K562 (cell line): ENCODE results near the gene B9D2. TPM values are rescaled to one million over a fixed set of nuclear protein-coding genes. Genes with fewer than 3 reads are reported as not detected.

ENCODE experiments used
- ARID1B ChIP-seq: fragments of 450-650 bp; IDR thresholded peaks from 2 replicates; pipeline ENCODE4 v1.6.1; 2016; ENCODE audit warnings: antibody characterized with exemption, mild to moderate bottlenecking, inconsistent platforms
- BCOR ChIP-seq: fragments of 450-650 bp; IDR thresholded peaks from 2 replicates; pipeline ENCODE4 v1.6.1; 2016
- COPS2 ChIP-seq: fragments of 450-650 bp; conservative IDR thresholded peaks from 2 replicates; pipeline ENCODE4 v1.6.1; 2016; ENCODE audit warnings: mild to moderate bottlenecking, moderate library complexity
- CXXC5 ChIP-seq: fragments of 250-450 bp; sonication (Bioruptor Pico); IDR thresholded peaks from 2 replicates; pipeline ENCODE4 v1.8.0; 2022; ENCODE audit warnings: inconsistent platforms, mild to moderate bottlenecking, moderate library complexity
- DNMT1 ChIP-seq: fragments of 450-650 bp; IDR thresholded peaks from 2 replicates; pipeline ENCODE4 v1.6.1; 2016; ENCODE audit warnings: antibody characterized with exemption, mild to moderate bottlenecking
- DPF2 ChIP-seq: fragments of 450-650 bp; IDR thresholded peaks from 2 replicates; pipeline ENCODE4 v1.6.1; 2016
- FUS ChIP-seq: fragments of 200-400 bp; formaldehyde crosslinking; optimal IDR thresholded peaks from 2 replicates; pipeline ENCODE3; 2017; ENCODE audit warnings: low read depth, low read length
- HDAC1 ChIP-seq, 2 experiments: fragments of 450-650 bp; IDR thresholded peaks; 2 replicates each; pipeline ENCODE4 v1.6.1; 2016 to 2017; ENCODE audit warnings: inconsistent platforms in 1 of 2, mild to moderate bottlenecking in 1 of 2, moderate library complexity in 1 of 2
- HEY1 ChIP-seq: fragments of 250-450 bp; sonication (Bioruptor Pico); IDR thresholded peaks from 2 replicates; pipeline ENCODE4 v1.5.0; 2020; ENCODE audit warnings: mild to moderate bottlenecking, moderate library complexity, borderline replicate concordance
- L3MBTL2 ChIP-seq: fragments of 450-650 bp; IDR thresholded peaks from 2 replicates; pipeline ENCODE4 v1.6.1; 2016; ENCODE audit warnings: mild to moderate bottlenecking, moderate library complexity
- MCM5 ChIP-seq: fragments of 450-650 bp; IDR thresholded peaks from 2 replicates; pipeline ENCODE4 v1.6.1; 2016; ENCODE audit warnings: low read depth
- MLX ChIP-seq, 2 experiments: fragments of 450-650 bp in 1 of 2; sonication (generic) in 1 of 2; formaldehyde crosslinking; conservative IDR thresholded peaks; 2 replicates each; pipeline versions ENCODE4 v1.4.0 to v1.8.1; 2020 to 2022; ENCODE audit warnings: mild to moderate bottlenecking in 1 of 2, missing genetic modification reagents in 1 of 2
- NBN ChIP-seq: fragments of 450-650 bp; IDR thresholded peaks from 2 replicates; pipeline ENCODE4 v1.6.1; 2016; ENCODE audit warnings: low read depth, mild to moderate bottlenecking
- RBM39 ChIP-seq: fragments of 200-400 bp; formaldehyde crosslinking; optimal IDR thresholded peaks from 2 replicates; pipeline ENCODE3; 2018; ENCODE audit warnings: low read depth, low read length
- SAP30 ChIP-seq: fragments of 200-600 bp; sonication (generic); IDR thresholded peaks from 2 replicates; pipeline ENCODE4 v1.6.1; 2012; ENCODE audit warnings: borderline replicate concordance, low read depth, mild to moderate bottlenecking, moderate library complexity, low read length, control low read depth, inconsistent platforms; ENCODE audit not compliant: insufficient read depth, poor library complexity, severe bottlenecking
- SP1 ChIP-seq: sonication (generic); formaldehyde crosslinking; IDR thresholded peaks from 2 replicates; pipeline ENCODE4 v1.8.1; 2022; ENCODE audit warnings: mild to moderate bottlenecking, missing genetic modification reagents
- TAF1 ChIP-seq: IDR thresholded peaks from 2 replicates; pipeline ENCODE4 v1.6.1; 2011; ENCODE audit warnings: mild to moderate bottlenecking, low read length, moderate library complexity; ENCODE audit not compliant: insufficient read depth, control insufficient read depth, severe bottlenecking; ENCODE audit errors: extremely low read depth
- ZNF124 ChIP-seq: sonication (generic); formaldehyde crosslinking; IDR thresholded peaks from 2 replicates; pipeline ENCODE4 v1.8.1; 2022; ENCODE audit warnings: missing genetic modification reagents
- polyA plus RNA-seq, 8 experiments: library from polyadenylated mRNA; depleted of rRNA in 4 of 8; stranded (reverse) in 5 of 8; unstranded in 3 of 8; fragments of >200 nt; fragmentation: Nextera tagmentation in 2 of 8; fragmentation: Illumina TruSeq in 1 of 8; extraction: Ambion mirVana in 2 of 8; extraction: Trizol in 1 of 8; gene quantifications; 2 replicates each; pipeline versions ENCODE4 v1.2.1 to v1.2.3, GENCODE V29; 2011 to 2014; ENCODE audit warnings: inconsistent platforms in 1 of 8, missing spikeins in 1 of 8
- total RNA-seq, 7 experiments: library from RNA; depleted of rRNA in 6 of 7; stranded (reverse); fragments of >200 nt in 6 of 7; fragmentation: Illumina TruSeq in 2 of 7; extraction: Trizol in 2 of 7; gene quantifications; 2 replicates each; pipeline versions ENCODE4 v1.2.1 to v1.2.3, GENCODE V29; 2011 to 2021; ENCODE audit warnings: low replicate concordance in 1 of 7
- TF ChIP-seq, protein P1 (sequence below), 2 experiments: fragments of 450-650 bp; IDR thresholded peaks; 2 replicates each; pipeline ENCODE4 v1.6.1; 2016
- TF ChIP-seq, protein P2 (sequence below): fragments of 250-450 bp; sonication (Bioruptor Pico); IDR thresholded peaks from 2 replicates; pipeline ENCODE4 v1.4.0; 2020
- TF ChIP-seq, protein P3 (sequence below): fragments of 450-650 bp; IDR thresholded peaks from 2 replicates; pipeline ENCODE4 v1.6.1; 2016; ENCODE audit warnings: low read depth, mild to moderate bottlenecking, moderate library complexity

The B9D2 gene
- total and polyA plus RNA-seq, 9 of the 15 experiments (the other 6 are each of a cell fraction or from before 2014, with no cell fraction given) = 0.83 to 6.9 (median 2.8) TPM

DNA sequence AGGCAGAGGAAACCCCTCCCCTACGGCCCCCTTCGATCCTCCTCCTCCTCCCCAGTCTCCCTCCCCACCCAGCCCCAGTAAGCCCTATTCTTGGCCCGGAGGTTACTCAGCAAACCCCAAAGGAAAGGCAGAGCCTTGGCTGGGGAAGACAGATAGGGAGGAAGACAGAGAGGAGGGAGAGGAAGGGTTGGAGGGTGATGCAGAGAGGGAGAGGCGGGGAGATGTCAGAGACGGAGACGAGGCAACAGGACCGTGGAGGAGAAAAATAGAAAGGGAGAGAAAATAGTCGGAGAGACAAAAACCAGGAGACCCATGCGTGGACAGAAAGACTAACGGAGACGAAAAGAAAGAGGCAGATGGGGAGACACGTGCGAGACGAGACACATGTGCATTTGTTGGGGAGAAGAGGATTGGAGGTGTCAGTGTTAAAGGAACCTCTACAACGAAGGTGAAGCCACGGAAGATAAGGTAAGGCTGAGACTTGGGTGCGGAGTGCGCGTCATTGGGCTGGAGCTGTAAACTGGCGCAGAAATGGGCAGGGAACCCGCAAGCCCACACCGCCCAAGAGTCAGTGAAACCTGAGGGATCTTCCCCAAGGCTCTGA is 13.1 kb downstream of the B9D2 start (continued):
- TF ChIP-seq, protein P1, sequence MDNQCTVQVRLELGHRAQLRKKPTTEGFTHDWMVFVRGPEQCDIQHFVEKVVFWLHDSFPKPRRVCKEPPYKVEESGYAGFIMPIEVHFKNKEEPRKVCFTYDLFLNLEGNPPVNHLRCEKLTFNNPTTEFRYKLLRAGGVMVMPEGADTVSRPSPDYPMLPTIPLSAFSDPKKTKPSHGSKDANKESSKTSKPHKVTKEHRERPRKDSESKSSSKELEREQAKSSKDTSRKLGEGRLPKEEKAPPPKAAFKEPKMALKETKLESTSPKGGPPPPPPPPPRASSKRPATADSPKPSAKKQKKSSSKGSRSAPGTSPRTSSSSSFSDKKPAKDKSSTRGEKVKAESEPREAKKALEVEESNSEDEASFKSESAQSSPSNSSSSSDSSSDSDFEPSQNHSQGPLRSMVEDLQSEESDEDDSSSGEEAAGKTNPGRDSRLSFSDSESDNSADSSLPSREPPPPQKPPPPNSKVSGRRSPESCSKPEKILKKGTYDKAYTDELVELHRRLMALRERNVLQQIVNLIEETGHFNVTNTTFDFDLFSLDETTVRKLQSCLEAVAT (IDR thresholded peaks at IDR 0.05) = peak; percentile 71 to 77
- TF ChIP-seq HDAC1 (IDR thresholded peaks at IDR 0.05) = peak; percentile 44 to 98; a peak in 3 of 4 replicates
- TF ChIP-seq, protein P2, sequence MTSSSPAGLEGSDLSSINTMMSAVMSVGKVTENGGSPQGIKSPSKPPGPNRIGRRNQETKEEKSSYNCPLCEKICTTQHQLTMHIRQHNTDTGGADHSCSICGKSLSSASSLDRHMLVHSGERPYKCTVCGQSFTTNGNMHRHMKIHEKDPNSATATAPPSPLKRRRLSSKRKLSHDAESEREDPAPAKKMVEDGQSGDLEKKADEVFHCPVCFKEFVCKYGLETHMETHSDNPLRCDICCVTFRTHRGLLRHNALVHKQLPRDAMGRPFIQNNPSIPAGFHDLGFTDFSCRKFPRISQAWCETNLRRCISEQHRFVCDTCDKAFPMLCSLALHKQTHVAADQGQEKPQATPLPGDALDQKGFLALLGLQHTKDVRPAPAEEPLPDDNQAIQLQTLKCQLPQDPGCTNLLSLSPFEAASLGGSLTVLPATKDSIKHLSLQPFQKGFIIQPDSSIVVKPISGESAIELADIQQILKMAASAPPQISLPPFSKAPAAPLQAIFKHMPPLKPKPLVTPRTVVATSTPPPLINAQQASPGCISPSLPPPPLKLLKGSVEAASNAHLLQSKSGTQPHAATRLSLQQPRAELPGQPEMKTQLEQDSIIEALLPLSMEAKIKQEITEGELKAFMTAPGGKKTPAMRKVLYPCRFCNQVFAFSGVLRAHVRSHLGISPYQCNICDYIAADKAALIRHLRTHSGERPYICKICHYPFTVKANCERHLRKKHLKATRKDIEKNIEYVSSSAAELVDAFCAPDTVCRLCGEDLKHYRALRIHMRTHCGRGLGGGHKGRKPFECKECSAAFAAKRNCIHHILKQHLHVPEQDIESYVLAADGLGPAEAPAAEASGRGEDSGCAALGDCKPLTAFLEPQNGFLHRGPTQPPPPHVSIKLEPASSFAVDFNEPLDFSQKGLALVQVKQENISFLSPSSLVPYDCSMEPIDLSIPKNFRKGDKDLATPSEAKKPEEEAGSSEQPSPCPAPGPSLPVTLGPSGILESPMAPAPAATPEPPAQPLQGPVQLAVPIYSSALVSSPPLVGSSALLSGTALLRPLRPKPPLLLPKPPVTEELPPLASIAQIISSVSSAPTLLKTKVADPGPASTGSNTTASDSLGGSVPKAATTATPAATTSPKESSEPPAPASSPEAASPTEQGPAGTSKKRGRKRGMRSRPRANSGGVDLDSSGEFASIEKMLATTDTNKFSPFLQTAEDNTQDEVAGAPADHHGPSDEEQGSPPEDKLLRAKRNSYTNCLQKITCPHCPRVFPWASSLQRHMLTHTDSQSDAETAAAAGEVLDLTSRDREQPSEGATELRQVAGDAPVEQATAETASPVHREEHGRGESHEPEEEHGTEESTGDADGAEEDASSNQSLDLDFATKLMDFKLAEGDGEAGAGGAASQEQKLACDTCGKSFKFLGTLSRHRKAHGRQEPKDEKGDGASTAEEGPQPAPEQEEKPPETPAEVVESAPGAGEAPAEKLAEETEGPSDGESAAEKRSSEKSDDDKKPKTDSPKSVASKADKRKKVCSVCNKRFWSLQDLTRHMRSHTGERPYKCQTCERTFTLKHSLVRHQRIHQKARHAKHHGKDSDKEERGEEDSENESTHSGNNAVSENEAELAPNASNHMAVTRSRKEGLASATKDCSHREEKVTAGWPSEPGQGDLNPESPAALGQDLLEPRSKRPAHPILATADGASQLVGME (CRISPR knock-in tag) = no peak
- no peak; the same call in 1 of the 2 replicates for TF ChIP-seq CXXC5 (CRISPR knock-in tag)
- peak; percentile 64 for TF ChIP-seq TAF1
- TF ChIP-seq ZNF124 (CRISPR knock-in tag) = no peak
- TF ChIP-seq COPS2 = no peak
- TF ChIP-seq BCOR = no peak
- TF ChIP-seq DPF2 = peak; percentile 89
- TF ChIP-seq MLX (CRISPR knock-in tag; conservative IDR thresholded peaks at IDR 0.05) = 0 out of 4 replicates have a peak, but pooled peaks of 1 of the 2 experiments have one; percentile 35
- no peak for TF ChIP-seq MCM5
- peak; percentile 52; the same call in 1 of the 2 replicates for TF ChIP-seq L3MBTL2
- no peak for TF ChIP-seq FUS
- TF ChIP-seq NBN = peak; percentile 37; the same call in 1 of the 2 replicates
- peak; percentile 34 for TF ChIP-seq RBM39
- TF ChIP-seq SP1 = peak; percentile 62; the same call in 1 of the 2 replicates
- TF ChIP-seq DNMT1 = peak; percentile 50; the same call in 1 of the 2 replicates
- no peak for TF ChIP-seq HEY1 (CRISPR knock-in tag)
- peak; percentile 84 for TF ChIP-seq ARID1B
- peak; percentile 52 for TF ChIP-seq SAP30
- TF ChIP-seq, protein P3, sequence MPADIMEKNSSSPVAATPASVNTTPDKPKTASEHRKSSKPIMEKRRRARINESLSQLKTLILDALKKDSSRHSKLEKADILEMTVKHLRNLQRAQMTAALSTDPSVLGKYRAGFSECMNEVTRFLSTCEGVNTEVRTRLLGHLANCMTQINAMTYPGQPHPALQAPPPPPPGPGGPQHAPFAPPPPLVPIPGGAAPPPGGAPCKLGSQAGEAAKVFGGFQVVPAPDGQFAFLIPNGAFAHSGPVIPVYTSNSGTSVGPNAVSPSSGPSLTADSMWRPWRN = 0 out of 2 replicates have a peak, but pooled peaks have one; percentile 16
